GM10266 (cell line): Measurements from ENCODE around the gene C1QTNF8.

Experiments used
- DNase-seq: peaks from one replicate; pipeline ENCODE4 v3.0.0; 2012; ENCODE audit errors: extremely low spot score
- CTCF ChIP-seq: IDR thresholded peaks from 2 replicates; pipeline ENCODE4 v1.5.1; 2012; ENCODE audit warnings: mild to moderate bottlenecking, low read depth; ENCODE audit not compliant: control insufficient read depth, insufficient read depth; ENCODE audit errors: missing control alignments

Gene C1QTNF8

GRCh38 chr16:1049113-1049975 lies 46.7 kb downstream of the C1QTNF8 start:
- no peak for DNase-seq

GRCh38 chr16:1048442-1049112 lies 47.5 kb downstream of the C1QTNF8 start:
- no peak for TF ChIP-seq CTCF
- no peak for DNase-seq

More at GRCh38 chr16:1049113-1049975, 46.7 kb downstream of the C1QTNF8 start:
- TF ChIP-seq CTCF, result no peak

GRCh38 chr16:1047801-1048200 lies 48.2 kb downstream of the C1QTNF8 start:
- TF ChIP-seq CTCF, result no peak
- no peak for DNase-seq

- TF ChIP-seq CTCF, result no peak
- no peak for DNase-seq
These were observed 48.9 kb downstream of the C1QTNF8 start for GRCh38 chr16:1047123-1047522.

- no peak for DNase-seq
- no peak for TF ChIP-seq CTCF
These were observed 49.8 kb downstream of the C1QTNF8 start for GRCh38 chr16:1045993-1046911.

- TF ChIP-seq CTCF, result no peak
- no peak for DNase-seq
These were observed 50.6 kb downstream of the C1QTNF8 start for GRCh38 chr16:1045310-1045992.
